Measurements from ENCODE around the gene R3HDM2.

R3HDM2 gene

GRCh38 chr12:57395121-57395520 lies 35.7 kb downstream of the R3HDM2 start:
- Histone ChIP-seq H3K27me3 (ENCODE audit: insufficient read depth, insufficient read length) (no peaks in the 10 kb centered on the region), H3K9me3 (ENCODE audit: insufficient read depth, low read length) (no peaks in the 10 kb centered on the region), H3K36me3 (ENCODE audit: insufficient read depth, insufficient read length, low read length) (peaks cover 19% of the 10 kb centered on the region), H3K9ac (ENCODE audit: insufficient read length, low read depth) (no peak overlapping the region), H3K4me3 (ENCODE audit: insufficient read length, low read depth) (no peak overlapping the region), H3K4me1 (ENCODE audit: insufficient read depth, insufficient read length) (no peaks in the 10 kb centered on the region)
- no peak for DNase-seq (ENCODE audit: low read depth, low spot score)
- TF ChIP-seq SUZ12 (IDR thresholded peaks at IDR 0.05; ENCODE audit: extremely low read depth, insufficient read depth, insufficient read length), result no peak
- TF ChIP-seq ZNF274 (IDR thresholded peaks at IDR 0.05; ENCODE audit: low read depth, low read length), result no peak
- no peak for TF ChIP-seq YY1 (IDR thresholded peaks at IDR 0.05; ENCODE audit: insufficient read depth, insufficient read length)

- Histone ChIP-seq H3K9me3 (ENCODE audit: insufficient read depth, low read length) (no peaks in the 10 kb centered on the region; the same call in 1 of the 2 replicates), H3K4me3 (ENCODE audit: insufficient read length, low read depth) (no peak overlapping the region), H3K4me1 (ENCODE audit: insufficient read depth, insufficient read length) (peaks cover 2% of the 10 kb centered on the region), H3K9ac (ENCODE audit: insufficient read length, low read depth) (no peak overlapping the region), H3K36me3 (ENCODE audit: insufficient read depth, insufficient read length, low read length) (peaks cover 17% of the 10 kb centered on the region), H3K27me3 (ENCODE audit: insufficient read depth, insufficient read length) (no peaks in the 10 kb centered on the region)
- no peak for DNase-seq (ENCODE audit: low read depth, low spot score)
- TF ChIP-seq YY1 (IDR thresholded peaks at IDR 0.05; ENCODE audit: insufficient read depth, insufficient read length) (no peak), ZNF274 (IDR thresholded peaks at IDR 0.05; ENCODE audit: low read depth, low read length) (no peak), SUZ12 (IDR thresholded peaks at IDR 0.05; ENCODE audit: extremely low read depth, insufficient read depth, insufficient read length) (no peak)
Measured at GRCh38 chr12:57390174-57390573, 40.7 kb downstream of the R3HDM2 start.

GRCh38 chr12:57389033-57389432 lies 41.8 kb downstream of the R3HDM2 start:
- TF ChIP-seq YY1 (IDR thresholded peaks at IDR 0.05; ENCODE audit: insufficient read depth, insufficient read length) (no peak), SUZ12 (IDR thresholded peaks at IDR 0.05; ENCODE audit: extremely low read depth, insufficient read depth, insufficient read length) (no peak), ZNF274 (IDR thresholded peaks at IDR 0.05; ENCODE audit: low read depth, low read length) (no peak)
- no peak overlapping the region for H3K9ac ChIP-seq (ENCODE audit: insufficient read length, low read depth)
- peaks cover 10% of the 10 kb centered on the region for H3K36me3 ChIP-seq (ENCODE audit: insufficient read depth, insufficient read length, low read length)
- H3K27me3 ChIP-seq (ENCODE audit: insufficient read depth, insufficient read length), result no peaks in the 10 kb centered on the region
- no peaks in the 10 kb centered on the region; the same call in 1 of the 2 replicates for H3K9me3 ChIP-seq (ENCODE audit: insufficient read depth, low read length)
- no peak for DNase-seq (ENCODE audit: low read depth, low spot score)
- peaks cover 2% of the 10 kb centered on the region for H3K4me1 ChIP-seq (ENCODE audit: insufficient read depth, insufficient read length)
- no peak overlapping the region for H3K4me3 ChIP-seq (ENCODE audit: insufficient read length, low read depth)

GRCh38 chr12:57388425-57388824 lies 42.4 kb downstream of the R3HDM2 start:
- Histone ChIP-seq H3K4me1 (ENCODE audit: insufficient read depth, insufficient read length) (peaks cover 2% of the 10 kb centered on the region), H3K27me3 (ENCODE audit: insufficient read depth, insufficient read length) (no peaks in the 10 kb centered on the region), H3K9me3 (ENCODE audit: insufficient read depth, low read length) (no peaks in the 10 kb centered on the region; the same call in 1 of the 2 replicates), H3K36me3 (ENCODE audit: insufficient read depth, insufficient read length, low read length) (peaks cover 10% of the 10 kb centered on the region), H3K9ac (ENCODE audit: insufficient read length, low read depth) (no peak overlapping the region), H3K4me3 (ENCODE audit: insufficient read length, low read depth) (no peak overlapping the region)
- no peak for TF ChIP-seq SUZ12 (IDR thresholded peaks at IDR 0.05; ENCODE audit: extremely low read depth, insufficient read depth, insufficient read length)
- TF ChIP-seq ZNF274 (IDR thresholded peaks at IDR 0.05; ENCODE audit: low read depth, low read length), result no peak
- no peak for TF ChIP-seq YY1 (IDR thresholded peaks at IDR 0.05; ENCODE audit: insufficient read depth, insufficient read length)
- DNase-seq (ENCODE audit: low read depth, low spot score), result no peak

GRCh38 chr12:57386187-57386720 lies 44.6 kb downstream of the R3HDM2 start:
- H3K9ac ChIP-seq (ENCODE audit: insufficient read length, low read depth), result no peak overlapping the region
- H3K27me3 ChIP-seq (ENCODE audit: insufficient read depth, insufficient read length), result no peaks in the 10 kb centered on the region
- H3K9me3 ChIP-seq (ENCODE audit: insufficient read depth, low read length), result no peaks in the 10 kb centered on the region; the same call in 1 of the 2 replicates
- peaks cover 2% of the 10 kb centered on the region for H3K4me1 ChIP-seq (ENCODE audit: insufficient read depth, insufficient read length)
- no peak overlapping the region for H3K4me3 ChIP-seq (ENCODE audit: insufficient read length, low read depth)
- TF ChIP-seq YY1 (IDR thresholded peaks at IDR 0.05; ENCODE audit: insufficient read depth, insufficient read length) (no peak), ZNF274 (IDR thresholded peaks at IDR 0.05; ENCODE audit: low read depth, low read length) (no peak), SUZ12 (IDR thresholded peaks at IDR 0.05; ENCODE audit: extremely low read depth, insufficient read depth, insufficient read length) (no peak)
- peaks cover 6% of the 10 kb centered on the region for H3K36me3 ChIP-seq (ENCODE audit: insufficient read depth, insufficient read length, low read length)
- DNase-seq (ENCODE audit: low read depth, low spot score), result no peak

- Histone ChIP-seq H3K36me3 (ENCODE audit: insufficient read depth, insufficient read length, low read length) (peaks cover 6% of the 10 kb centered on the region), H3K4me1 (ENCODE audit: insufficient read depth, insufficient read length) (peaks cover 2% of the 10 kb centered on the region), H3K4me3 (ENCODE audit: insufficient read length, low read depth) (no peak overlapping the region), H3K9me3 (ENCODE audit: insufficient read depth, low read length) (no peaks in the 10 kb centered on the region; the same call in 1 of the 2 replicates), H3K9ac (ENCODE audit: insufficient read length, low read depth) (no peak overlapping the region), H3K27me3 (ENCODE audit: insufficient read depth, insufficient read length) (no peaks in the 10 kb centered on the region)
- TF ChIP-seq YY1 (IDR thresholded peaks at IDR 0.05; ENCODE audit: insufficient read depth, insufficient read length) (no peak), ZNF274 (IDR thresholded peaks at IDR 0.05; ENCODE audit: low read depth, low read length) (no peak), SUZ12 (IDR thresholded peaks at IDR 0.05; ENCODE audit: extremely low read depth, insufficient read depth, insufficient read length) (no peak)
- no peak for DNase-seq (ENCODE audit: low read depth, low spot score)
Measured at GRCh38 chr12:57385586-57385985, 45.3 kb downstream of the R3HDM2 start.

GRCh38 chr12:57384478-57384877 lies 46.4 kb downstream of the R3HDM2 start:
- no peak for TF ChIP-seq SUZ12 (IDR thresholded peaks at IDR 0.05; ENCODE audit: extremely low read depth, insufficient read depth, insufficient read length)
- TF ChIP-seq ZNF274 (IDR thresholded peaks at IDR 0.05; ENCODE audit: low read depth, low read length), result no peak
- TF ChIP-seq YY1 (IDR thresholded peaks at IDR 0.05; ENCODE audit: insufficient read depth, insufficient read length), result no peak
- Histone ChIP-seq H3K4me3 (ENCODE audit: insufficient read length, low read depth) (no peak overlapping the region), H3K4me1 (ENCODE audit: insufficient read depth, insufficient read length) (peaks cover 2% of the 10 kb centered on the region), H3K27me3 (ENCODE audit: insufficient read depth, insufficient read length) (no peaks in the 10 kb centered on the region), H3K36me3 (ENCODE audit: insufficient read depth, insufficient read length, low read length) (peaks cover 6% of the 10 kb centered on the region), H3K9ac (ENCODE audit: insufficient read length, low read depth) (no peak overlapping the region), H3K9me3 (ENCODE audit: insufficient read depth, low read length) (no peaks in the 10 kb centered on the region; the same call in 1 of the 2 replicates)
- DNase-seq (ENCODE audit: low read depth, low spot score), result no peak
